Activated CD4-positive, CD25-positive, alpha-beta regulatory T cell (primary cell): ENCODE measurements around the gene ZMIZ2.
"Not testable (repeated sequence)": the region's sequence is repeated elsewhere in the genome, so short reads cannot be mapped to it uniquely, and the experiment has no call there.

ENCODE experiments used
- DNase-seq, 4 experiments: peaks; one replicate each; lab custom pipeline; 2025; lab: John Stamatoyannopoulos, UW

ZMIZ2 gene

DNA sequence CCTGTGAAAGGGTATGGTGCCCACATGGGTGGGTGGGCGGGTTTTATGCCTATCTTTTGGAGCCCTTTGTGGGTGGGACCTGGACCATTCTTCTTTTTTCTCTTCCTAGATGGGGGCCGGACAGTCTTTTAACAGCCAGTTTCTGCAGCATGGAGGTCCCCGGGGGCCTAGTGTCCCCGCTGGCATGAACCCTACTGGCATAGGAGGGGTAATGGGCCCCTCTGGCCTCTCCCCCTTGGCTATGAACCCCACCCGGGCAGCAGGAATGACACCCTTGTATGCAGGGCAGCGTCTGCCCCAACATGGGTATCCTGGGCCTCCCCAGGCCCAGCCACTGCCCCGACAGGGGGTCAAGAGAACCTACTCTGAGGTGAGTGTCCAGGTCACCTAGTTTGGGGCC, 9.1 kb downstream of the ZMIZ2 start:
- no peak for DNase-seq

DNA sequence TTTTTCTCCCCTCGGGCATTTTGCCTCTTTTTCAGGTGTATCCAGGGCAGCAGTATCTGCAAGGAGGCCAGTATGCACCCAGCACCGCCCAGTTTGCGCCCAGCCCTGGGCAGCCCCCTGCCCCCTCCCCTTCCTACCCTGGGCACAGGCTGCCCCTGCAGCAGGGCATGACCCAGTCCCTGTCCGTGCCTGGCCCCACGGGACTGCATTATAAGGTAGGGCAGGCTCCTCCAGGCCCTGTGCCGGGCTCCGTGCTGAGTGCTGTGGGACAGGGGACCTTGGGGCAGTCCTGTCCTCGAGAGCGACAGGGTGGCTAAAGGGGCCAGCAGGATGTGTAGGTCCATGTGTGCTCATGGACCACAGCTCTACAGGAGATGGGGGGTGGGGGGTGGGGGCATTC, 10.6 kb downstream of the ZMIZ2 start:
- DNase-seq: no peak

DNA sequence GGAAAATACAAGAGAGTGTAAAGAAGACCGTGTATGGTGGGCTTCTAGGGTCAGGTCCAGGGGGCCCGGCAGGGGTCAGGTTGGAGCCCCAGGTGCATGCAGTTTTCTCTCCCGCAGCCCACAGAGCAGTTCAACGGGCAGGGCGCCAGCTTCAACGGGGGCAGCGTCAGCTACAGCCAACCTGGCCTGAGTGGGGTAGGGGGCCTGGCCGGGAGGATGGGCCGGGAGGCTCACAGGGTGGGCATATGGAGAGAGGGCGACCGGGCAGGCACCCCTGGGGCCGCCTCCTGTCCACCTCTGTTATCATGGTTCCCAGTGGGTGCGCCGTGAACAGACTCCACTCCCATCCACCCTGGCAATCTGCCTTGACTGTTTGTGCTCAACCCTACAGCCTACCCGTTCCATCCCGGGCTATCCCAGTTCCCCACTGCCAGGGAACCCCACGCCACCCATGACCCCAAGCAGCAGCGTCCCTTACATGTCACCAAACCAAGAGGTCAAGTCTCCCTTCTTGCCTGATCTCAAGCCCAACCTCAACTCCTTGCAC, 11.5 kb downstream of the ZMIZ2 start:
- no peak for DNase-seq

DNA sequence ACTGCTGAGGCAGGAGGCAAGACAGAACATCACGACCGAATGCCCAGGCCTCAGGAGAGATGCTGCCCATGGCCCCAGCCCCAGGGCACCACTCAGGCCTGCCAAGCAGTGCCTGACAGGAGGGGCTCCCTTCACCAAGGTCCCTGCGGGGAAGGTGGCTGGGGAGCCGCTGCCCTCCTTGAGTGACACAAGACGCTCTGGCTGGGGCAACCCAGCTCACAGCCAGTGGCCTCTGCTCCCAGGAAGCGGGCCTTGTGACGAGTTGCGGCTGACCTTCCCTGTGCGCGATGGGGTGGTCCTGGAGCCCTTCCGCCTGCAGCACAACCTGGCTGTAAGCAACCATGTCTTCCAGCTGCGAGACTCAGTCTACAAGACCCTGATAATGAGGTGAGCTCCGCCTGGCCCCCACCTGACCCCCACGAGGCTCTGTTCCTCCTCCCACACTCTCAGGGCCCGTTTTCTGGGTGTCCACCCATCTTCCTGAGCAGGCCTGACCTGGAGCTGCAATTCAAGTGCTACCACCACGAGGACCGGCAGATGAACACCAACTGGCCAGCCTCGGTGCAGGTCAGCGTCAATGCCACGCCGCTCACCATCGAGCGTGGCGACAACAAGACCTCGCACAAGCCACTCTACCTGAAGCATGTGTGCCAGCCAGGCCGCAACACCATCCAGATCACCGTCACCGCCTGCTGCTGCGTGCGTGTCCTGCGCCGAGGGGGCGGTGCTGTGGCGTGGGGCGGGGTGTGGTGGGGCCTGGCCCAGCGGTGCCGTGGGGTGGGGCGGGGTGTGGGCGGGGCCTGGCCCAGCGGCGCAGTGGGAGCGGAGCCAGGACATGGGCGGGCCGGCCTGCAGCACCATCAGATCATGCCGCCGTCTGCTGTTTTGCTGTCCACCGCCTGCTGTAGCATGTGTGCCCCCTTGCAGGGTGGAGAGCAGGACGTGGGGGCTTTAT, 12.8 kb downstream of the ZMIZ2 start:
- no peak for DNase-seq

DNA sequence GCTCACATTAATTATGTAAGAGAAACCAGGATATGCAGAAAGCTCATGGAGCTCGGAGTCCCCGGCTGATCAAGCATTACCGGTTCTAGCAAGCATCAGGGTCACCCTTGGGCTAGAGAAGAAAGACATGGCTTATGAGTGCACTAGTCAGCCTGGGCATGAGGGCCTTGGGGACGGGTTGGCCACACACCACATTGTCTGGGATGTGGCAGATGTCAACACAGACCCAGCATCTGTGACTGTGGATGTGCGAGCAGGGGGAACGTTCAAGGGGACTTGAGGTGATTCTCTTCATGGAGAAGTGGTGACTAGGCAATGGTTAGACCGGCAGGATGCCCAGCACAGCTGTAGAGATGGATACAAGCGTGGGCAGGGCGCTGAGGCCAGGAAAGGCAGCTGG, 13.7 kb downstream of the ZMIZ2 start:
- no peak for DNase-seq

DNA sequence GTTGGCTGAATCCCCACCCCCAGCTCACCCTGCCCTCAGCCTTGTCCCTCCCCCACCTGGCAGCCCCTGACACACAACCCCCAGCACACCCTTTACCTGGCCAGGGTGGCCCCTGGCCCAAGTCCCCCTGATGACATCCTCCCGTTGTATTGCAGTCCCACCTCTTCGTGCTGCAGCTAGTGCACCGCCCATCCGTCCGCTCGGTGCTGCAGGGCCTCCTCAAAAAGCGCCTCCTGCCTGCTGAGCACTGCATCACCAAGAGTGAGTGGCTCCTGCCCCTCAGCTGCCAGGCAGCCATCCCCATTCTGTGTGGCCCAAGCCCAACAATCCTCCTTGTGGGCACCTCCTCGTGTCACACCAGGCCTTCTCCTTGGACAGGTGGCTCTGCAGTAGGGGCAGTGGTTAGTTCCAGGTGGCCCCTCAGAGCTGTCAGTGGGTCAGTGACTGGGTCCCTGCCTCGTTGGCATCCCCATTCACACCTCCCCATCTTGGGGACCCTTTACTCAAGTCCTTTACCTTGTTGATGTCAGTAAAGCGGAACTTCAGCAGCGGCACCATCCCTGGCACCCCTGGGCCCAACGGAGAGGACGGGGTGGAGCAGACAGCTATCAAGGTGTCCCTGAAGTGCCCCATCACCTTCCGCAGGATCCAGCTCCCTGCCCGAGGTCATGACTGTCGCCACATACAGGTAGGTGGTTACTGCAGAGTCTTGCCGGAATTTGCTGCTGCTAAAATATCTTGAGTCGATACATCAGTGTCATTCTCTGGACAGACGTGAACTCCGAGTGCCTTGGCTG, 14.3 kb downstream of the ZMIZ2 start:
- no peak for DNase-seq

DNA sequence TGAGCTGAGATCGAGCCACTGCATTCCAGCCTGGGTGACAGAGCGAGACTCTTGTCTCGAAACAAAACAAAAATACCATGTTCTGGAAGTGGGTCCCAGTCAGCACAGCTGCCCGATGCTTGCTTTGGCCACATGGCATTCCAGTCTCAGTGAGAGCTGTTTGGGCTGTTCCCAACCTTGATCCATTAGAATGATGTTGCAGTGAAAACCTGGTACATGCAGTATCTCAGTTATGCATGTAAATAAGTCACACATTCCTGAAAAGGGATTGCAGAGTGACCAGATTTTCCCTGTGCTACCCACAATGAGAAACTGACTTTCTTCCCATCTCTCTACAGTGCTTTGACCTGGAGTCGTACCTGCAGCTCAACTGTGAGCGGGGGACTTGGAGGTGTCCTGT, 15.4 kb downstream of the ZMIZ2 start:
- no peak for DNase-seq

DNA sequence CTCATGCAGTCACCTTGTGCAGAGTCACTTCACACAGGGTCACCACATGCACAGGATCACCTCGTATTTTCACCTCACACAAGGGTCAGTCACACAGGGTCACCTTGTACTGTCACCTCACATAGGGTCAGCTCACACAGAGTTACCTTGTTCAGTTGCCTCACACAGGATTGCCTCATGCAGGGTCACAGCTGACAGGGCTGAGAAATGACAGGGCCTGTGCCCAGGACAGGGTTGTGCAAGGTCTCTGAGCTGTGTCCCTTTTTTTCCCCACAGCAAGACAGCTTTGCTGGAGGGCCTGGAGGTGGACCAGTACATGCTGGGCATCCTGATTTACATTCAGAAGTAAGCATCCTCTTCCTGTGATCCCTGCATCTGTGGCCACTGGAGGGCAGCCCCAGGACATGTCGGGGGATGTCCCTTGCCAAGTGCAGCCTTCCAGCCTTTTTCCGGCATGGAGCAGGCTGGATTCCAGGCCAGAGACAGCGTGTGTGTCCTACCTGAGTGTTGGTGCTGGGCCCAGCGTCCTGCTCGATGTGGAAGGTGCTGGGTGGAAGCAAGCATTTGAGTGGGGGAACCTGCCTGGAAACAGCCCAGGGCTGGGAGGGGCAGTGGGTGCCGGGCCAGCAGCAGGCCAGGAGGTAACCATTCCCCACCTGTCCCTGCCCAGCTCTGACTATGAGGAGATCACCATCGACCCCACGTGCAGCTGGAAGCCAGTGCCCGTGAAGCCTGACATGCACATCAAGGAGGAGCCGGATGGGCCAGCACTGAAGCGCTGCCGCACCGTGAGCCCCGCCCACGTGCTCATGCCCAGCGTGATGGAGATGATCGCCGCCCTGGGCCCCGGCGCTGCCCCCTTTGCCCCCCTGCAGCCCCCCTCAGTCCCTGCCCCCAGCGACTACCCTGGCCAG, 16.3 kb downstream of the ZMIZ2 start:
- DNase-seq: no peak

DNA sequence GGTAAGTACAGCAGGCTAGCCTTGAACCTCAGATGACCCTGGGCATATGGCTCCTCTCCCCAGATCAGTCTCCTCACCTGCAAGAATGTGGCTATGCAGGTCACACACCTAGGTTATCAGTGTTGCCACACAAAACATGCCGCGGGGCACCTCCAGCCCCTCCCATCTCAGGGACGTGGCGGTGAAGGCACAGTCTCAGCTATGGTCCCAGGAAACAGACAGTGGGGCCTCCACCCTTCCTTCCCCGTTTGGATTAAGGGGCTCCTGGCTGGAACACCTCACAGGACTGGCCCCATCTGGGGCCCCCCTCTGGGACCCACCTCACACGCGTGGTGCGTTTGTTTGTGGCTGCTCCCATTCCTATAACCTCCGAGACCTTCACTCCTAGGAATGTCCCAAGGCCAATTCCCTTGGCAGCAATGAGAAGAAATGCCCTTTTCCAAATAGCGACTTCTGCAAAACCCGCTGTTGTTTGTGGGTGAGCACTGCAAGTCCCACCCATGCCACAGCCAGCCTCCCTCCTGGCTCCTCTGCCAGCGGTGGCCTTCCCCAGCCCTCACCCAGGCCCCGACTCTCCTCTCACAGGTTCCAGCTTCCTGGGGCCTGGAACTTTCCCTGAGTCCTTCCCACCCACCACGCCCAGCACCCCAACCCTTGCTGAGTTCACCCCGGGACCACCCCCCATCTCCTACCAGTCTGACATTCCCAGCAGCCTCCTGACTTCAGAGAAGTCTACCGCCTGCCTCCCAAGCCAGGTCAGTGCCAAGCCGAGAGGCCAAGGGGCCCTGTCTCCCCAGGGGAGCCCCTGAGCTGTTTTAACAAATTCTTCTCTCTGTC, 17.1 kb downstream of the ZMIZ2 start:
- DNase-seq: no peak

DNA sequence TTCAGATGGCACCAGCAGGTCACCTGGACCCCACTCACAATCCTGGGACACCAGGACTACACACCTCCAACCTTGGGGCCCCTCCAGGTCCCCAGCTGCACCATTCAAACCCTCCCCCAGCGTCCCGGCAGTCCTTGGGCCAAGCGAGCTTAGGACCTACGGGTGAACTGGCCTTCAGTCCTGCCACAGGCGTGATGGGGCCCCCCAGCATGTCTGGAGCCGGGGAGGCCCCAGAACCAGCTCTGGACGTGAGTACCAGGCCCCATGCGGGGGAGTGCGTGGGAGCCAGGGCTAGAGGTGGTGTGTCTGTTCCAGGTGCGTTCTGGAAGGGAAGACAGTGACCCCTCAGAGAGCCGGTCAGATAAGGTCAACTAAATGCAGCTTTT, 17.8 kb downstream of the ZMIZ2 start:
- no peak for DNase-seq

DNA sequence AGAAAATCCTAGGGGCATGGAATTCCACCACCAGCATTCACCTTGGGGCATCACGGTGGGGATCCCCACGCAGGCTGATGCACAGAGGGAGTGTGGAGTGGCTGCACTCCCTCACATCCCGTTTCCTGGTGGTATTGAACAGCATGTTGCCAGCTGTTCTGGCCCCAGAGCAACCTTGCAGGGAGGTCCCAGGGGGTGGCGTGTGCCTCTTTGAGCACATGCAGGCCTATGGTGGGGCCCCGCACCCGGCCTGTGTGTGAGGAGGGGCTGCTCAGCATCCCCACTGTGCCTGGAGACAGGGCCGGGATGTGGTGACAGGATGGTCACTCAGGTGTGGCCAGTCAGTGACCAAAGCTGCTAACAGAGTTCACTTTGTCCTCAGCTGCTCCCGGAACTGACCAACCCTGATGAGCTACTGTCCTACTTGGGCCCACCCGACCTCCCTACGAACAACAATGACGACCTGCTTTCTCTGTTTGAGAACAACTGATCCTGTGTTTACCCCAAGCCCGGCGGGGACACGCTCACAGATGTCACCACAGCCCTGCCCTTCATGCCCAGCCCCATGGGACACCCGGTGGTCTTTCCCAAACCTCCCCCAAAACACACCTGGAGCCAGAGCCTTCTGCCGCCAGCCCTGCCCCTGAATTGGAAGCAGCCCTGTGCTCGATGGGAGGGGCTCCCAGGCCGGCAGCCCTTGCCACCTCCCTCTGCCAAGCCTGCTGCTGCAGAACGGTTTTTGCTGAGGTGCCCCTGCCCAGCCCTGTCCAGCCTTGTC, 18.7 kb downstream of the ZMIZ2 start:
- DNase-seq: no peak

DNA sequence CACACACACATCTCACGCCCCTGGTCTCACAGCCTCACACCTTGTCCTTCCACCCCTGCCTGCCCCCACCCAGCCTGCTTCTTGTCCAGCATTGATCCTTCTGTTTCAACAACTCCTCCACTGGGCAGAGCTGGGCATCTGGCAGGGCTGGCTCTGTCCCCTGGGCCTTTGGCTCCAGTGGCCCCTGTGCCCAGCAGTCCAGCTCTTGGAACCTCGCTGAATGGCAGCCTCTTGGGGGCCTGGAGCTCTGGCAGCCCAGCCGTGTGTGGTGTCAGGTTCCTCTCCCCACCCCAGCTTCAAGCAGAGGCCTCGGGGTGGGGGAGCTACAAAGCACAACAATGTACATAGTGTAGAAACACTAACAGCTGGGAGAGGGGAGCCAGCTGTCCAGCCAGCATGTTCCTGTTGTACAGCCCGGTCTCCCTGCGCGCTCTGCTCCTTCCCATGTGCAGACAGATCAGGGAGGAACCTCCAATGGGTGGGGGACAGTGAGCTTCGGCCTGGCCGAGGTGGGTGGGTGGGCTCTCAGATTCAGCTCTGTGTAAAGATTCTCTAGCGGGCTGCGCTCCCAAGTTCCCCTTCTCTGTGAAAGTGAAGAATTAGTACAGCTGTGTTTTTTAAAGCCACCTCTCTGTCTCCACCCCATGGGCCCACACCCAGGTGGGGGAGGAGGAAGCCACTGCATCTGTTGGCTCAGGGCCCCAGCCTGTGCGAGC, 19.4 kb downstream of the ZMIZ2 start:
- peak in 1 of 4 experiments; percentile 30 for DNase-seq

DNA sequence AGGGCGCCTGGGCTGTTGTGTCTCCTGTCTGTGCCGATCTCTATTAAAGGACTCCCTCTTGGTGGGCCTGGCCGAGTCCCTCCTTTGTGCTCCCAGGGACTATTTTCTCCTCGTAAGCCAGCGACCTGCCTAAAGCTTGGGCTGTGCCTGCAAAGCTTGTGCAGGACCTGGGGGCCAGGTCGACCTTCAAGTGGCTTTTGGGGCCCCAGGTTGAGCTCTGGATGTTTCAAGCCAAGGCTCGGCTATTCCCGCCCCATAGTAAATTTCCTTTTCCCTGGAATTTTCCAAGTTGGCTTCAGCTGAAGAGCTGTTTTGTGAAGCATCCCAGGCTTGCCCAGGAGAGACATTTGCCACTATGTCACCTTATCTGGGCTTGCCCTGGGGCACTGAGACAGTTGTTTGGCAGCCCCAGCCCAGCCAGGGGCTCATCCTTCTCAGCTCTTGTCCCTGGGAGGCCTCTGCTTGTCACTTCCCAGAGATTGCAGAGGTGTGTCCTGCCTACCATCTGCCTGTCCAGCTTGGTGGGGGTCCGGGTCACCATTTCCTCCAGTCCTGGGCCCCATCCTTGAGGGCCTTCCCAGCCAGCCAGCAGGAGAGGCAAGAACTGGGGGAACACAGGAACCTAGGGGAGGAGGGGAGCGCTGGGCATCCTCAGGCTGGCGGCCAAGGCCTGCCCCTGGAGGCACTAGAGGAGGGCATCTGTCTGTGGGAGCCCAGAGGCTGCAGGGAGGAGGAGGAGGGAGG, 20.2 kb downstream of the ZMIZ2 start:
- no peak for DNase-seq

DNA sequence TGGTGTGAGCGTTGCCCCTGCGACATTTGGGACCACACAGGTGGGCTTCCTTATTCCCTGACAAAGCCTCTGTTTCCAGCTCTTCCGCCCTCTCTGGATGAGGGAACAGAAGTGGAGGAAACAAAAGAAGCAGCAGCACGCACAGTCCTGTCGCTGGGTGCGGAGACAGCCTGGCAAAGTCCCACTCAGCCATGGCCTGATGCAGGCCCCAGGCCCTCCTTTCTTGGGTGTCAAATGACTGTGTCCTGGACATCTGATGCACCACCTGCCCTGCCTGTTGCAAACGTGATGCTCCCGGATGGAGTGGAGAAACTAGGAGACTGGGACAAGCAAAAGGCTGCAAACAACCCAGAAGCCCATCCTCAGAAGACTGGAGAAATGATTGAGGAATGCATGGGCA, 20.7 kb downstream of the ZMIZ2 start:
- DNase-seq: no peak

DNA sequence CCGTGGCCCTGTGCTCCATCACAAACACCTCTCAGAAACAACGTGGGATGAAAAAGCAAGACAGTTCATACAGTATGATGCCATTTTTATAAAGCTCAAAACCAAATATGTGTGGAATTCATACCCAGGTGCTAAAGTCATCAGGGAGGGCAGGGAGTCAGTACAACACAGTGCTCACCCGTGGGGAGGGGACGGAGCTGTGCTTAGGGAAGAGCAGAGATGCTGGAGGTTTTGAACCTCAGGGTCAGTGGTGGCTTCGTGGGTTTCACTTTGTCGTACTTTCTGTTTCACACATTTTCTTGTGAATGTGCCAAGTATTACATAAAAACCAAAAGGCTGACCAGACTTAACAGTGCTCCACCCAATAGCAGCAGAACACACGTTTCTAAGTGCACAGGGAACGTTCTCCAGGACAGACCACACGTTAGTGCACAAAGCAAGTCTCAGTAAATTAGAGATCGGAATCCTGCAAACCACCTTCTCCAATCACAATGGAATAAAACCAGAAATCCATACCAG, 21.2 kb downstream of the ZMIZ2 start:
- DNase-seq: no peak

DNA sequence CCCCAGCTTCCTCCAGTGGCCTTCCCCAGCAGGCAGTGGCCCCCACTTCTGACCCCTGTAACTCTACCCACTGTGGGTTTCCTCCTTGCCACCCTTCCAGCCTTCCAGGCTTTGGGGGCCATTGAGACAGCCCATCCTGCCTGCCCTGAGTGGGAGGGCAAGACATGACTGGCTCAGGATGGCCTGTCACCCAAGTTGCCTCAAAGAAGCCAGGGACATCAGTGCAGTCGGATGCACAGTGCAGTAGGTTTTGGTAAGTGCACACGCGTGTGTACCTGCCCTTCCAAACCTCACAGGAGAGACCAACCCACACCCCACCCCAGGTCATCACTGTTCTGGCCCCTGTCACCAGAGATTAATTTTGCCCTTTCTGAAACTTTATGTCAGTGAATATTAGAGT, 22.7 kb downstream of the ZMIZ2 start:
- no peak for DNase-seq

DNA sequence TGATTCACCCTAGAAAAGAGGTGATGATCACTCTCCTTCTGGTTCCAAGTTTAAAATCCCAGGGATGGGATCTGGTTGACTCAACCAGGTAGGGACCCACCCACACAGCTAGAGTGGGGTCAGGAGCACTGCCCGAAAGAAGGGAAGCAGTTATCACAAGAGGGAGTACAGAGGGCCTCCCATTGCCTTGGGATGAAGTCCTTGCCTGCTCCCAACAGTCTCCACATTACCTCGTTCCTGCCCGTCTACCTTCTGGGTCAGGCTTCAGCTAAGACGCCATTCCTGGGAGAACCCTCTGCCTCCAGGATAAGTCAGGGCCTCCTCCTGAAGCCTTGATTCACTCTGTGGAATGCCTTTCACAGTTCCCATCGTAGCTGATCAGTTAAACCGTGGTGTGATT, 23.8 kb downstream of the ZMIZ2 start:
- no peak for DNase-seq

DNA sequence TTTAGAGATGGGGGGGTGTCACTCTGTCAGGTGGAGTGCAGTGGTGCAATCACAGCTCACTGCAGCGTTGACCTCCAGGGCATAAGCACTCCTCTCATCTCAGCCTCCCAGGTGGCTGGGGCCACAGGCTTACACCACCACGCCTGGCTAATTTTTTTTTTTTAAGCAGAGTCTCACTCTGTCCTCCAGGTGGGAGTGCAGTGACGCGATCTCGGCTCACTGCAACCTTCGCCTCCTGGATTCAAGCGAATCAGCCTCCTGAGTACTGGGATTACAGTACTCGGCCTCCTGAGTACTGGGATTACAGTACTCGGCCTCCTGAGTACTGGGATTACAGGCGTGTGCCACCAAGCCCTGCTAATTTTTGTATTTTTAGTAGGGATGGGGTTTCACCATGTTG, 24.2 kb downstream of the ZMIZ2 start:
- no peak for DNase-seq

DNA sequence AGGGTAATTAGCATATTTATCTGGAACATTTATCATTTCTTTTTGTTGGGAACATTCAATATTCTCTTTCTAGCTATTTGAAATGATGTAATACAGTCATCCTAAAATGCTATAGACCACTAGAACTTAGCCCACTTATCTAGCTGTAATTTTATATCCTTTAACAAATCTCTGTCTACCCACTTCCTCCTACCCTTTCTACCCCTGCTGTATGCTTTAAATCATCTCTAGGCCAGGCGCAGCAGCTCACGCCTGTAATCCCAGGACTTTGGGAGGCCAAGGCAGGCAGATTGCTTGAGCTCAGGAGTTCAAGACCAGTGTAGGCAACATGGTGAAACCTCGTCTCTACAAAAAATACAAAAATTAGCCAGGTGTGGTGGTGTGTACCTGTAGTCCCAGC, 25.8 kb downstream of the ZMIZ2 start:
- DNase-seq: not testable (repeated sequence)
